SK-N-SH treated with all-trans-retinoic acid at 6 μM for 48 hours (cell line): ENCODE results near the gene IZUMO1R.
"Not testable (repeated sequence)": the region's sequence is repeated elsewhere in the genome, so short reads cannot be mapped to it uniquely, and the experiment has no call there.

ENCODE experiments used
- ATAC-seq: fragments of 200-7000 bp; cut with Tn5 transposase; 3 replicates; pipeline ENCODE4 v1.9.1; 2020; ENCODE audit warnings: mild to moderate bottlenecking, moderate library complexity
- ARNTL ChIP-seq: fragments of 450-650 bp; formaldehyde crosslinking; IDR thresholded peaks from 2 replicates; pipeline ENCODE4 v1.5.0; 2020; ENCODE audit warnings: low read depth, mild to moderate bottlenecking, moderate library complexity, borderline replicate concordance
- BACH2 ChIP-seq: fragments of 250-450 bp; sonication (Bioruptor Pico); IDR thresholded peaks from 2 replicates; pipeline ENCODE4 v1.9.0; 2021; ENCODE audit warnings: mild to moderate bottlenecking, borderline replicate concordance
- CSDC2 ChIP-seq: fragments of 250-450 bp; sonication (Bioruptor Pico); IDR thresholded peaks from 2 replicates; pipeline ENCODE4 v1.5.0; 2020; ENCODE audit warnings: mild to moderate bottlenecking, moderate library complexity
- CSRNP3 ChIP-seq: fragments of 250-450 bp; sonication (Bioruptor Pico); IDR thresholded peaks from 2 replicates; pipeline ENCODE4 v1.5.1; 2021; ENCODE audit warnings: mild to moderate bottlenecking, moderate library complexity
- ESRRG ChIP-seq: fragments of 250-450 bp; sonication (Bioruptor Pico); IDR thresholded peaks from 2 replicates; pipeline ENCODE4 v1.6.1; 2021; ENCODE audit warnings: mild to moderate bottlenecking
- GLIS3 ChIP-seq: fragments of 250-450 bp; sonication (Bioruptor Pico); IDR thresholded peaks from 2 replicates; pipeline ENCODE4 v1.5.0; 2020; ENCODE audit warnings: mild to moderate bottlenecking, moderate library complexity
- ISL1 ChIP-seq: fragments of 250-450 bp; sonication (Bioruptor Pico); IDR thresholded peaks from 2 replicates; pipeline ENCODE4 v2.1.2; 2022; ENCODE audit warnings: mild to moderate bottlenecking, moderate library complexity
- OSR1 ChIP-seq: fragments of 250-450 bp; sonication (Bioruptor Pico); IDR thresholded peaks from 2 replicates; pipeline ENCODE4 v1.8.0; 2022; ENCODE audit warnings: moderate library complexity, mild to moderate bottlenecking, inconsistent platforms
- PATZ1 ChIP-seq: fragments of 250-450 bp; sonication (Bioruptor Pico); IDR thresholded peaks from 2 replicates; pipeline ENCODE4 v1.8.0; 2020; ENCODE audit warnings: mild to moderate bottlenecking, moderate library complexity, borderline replicate concordance
- PPARA ChIP-seq: fragments of 250-450 bp; sonication (Bioruptor Pico); IDR thresholded peaks from 2 replicates; pipeline ENCODE4 v1.5.0; 2020; ENCODE audit warnings: mild to moderate bottlenecking, borderline replicate concordance
- RARB ChIP-seq: fragments of 250-450 bp; sonication (Bioruptor Pico); IDR thresholded peaks from 2 replicates; pipeline ENCODE4 v1.8.0; 2021; ENCODE audit warnings: mild to moderate bottlenecking, moderate library complexity
- SNAI2 ChIP-seq: fragments of 250-450 bp; sonication (Bioruptor Pico); IDR thresholded peaks from 2 replicates; pipeline ENCODE4 v1.5.0; 2020; ENCODE audit warnings: mild to moderate bottlenecking, moderate library complexity
- TCF4 ChIP-seq: fragments of 250-450 bp; sonication (Bioruptor Pico); IDR thresholded peaks from 2 replicates; pipeline ENCODE4 v1.8.0; 2021; ENCODE audit warnings: mild to moderate bottlenecking, moderate library complexity, borderline replicate concordance
- TOX ChIP-seq: fragments of 250-450 bp; sonication (Bioruptor Pico); IDR thresholded peaks from 2 replicates; pipeline ENCODE4 v1.8.0; 2021; ENCODE audit warnings: mild to moderate bottlenecking, moderate library complexity, borderline replicate concordance
- ZC3H10 ChIP-seq: fragments of 250-450 bp; sonication (Bioruptor Pico); IDR thresholded peaks from 2 replicates; pipeline ENCODE4 v1.5.1; 2021; ENCODE audit warnings: mild to moderate bottlenecking, moderate library complexity
- ZFP3 ChIP-seq: fragments of 250-450 bp; sonication (Bioruptor Pico); IDR thresholded peaks from 2 replicates; pipeline ENCODE4 v1.5.0; 2020; ENCODE audit warnings: mild to moderate bottlenecking, moderate library complexity
- ZFP30 ChIP-seq: fragments of 450-650 bp; formaldehyde crosslinking; IDR thresholded peaks from 2 replicates; pipeline ENCODE4 v1.5.0; 2022; ENCODE audit warnings: mild to moderate bottlenecking, moderate library complexity
- ZNF565 ChIP-seq: fragments of 450-650 bp; formaldehyde crosslinking; conservative IDR thresholded peaks from 2 replicates; pipeline ENCODE4 v1.5.0; 2020; ENCODE audit warnings: low read depth, mild to moderate bottlenecking, moderate library complexity
- ZNF70 ChIP-seq: fragments of 450-650 bp; formaldehyde crosslinking; IDR thresholded peaks from 2 replicates; pipeline ENCODE4 v1.5.0; 2020; ENCODE audit warnings: mild to moderate bottlenecking, moderate library complexity
- ZNF8 ChIP-seq: fragments of 450-650 bp; formaldehyde crosslinking; IDR thresholded peaks from 2 replicates; pipeline ENCODE4 v1.5.0; 2020; ENCODE audit warnings: mild to moderate bottlenecking, moderate library complexity
- TF ChIP-seq, protein P1 (sequence below): fragments of 250-450 bp; sonication (Bioruptor Pico); IDR thresholded peaks from 2 replicates; pipeline ENCODE4 v1.5.0; 2020; ENCODE audit warnings: mild to moderate bottlenecking, moderate library complexity
- TF ChIP-seq, protein P2 (sequence below): fragments of 250-450 bp; sonication (Bioruptor Pico); IDR thresholded peaks from 2 replicates; pipeline ENCODE4 v1.5.1; 2020; ENCODE audit warnings: low read depth, mild to moderate bottlenecking, moderate library complexity
- TF ChIP-seq, protein P3 (sequence below): fragments of 250-450 bp; sonication (Bioruptor Pico); IDR thresholded peaks from 2 replicates; pipeline ENCODE4 v1.8.0; 2021; ENCODE audit warnings: low read depth, mild to moderate bottlenecking, moderate library complexity, borderline replicate concordance

IZUMO1R gene

GRCh38 chr11:94338651-94339050 lies 34.3 kb downstream of the IZUMO1R start (continued):
- TF ChIP-seq, protein P1, sequence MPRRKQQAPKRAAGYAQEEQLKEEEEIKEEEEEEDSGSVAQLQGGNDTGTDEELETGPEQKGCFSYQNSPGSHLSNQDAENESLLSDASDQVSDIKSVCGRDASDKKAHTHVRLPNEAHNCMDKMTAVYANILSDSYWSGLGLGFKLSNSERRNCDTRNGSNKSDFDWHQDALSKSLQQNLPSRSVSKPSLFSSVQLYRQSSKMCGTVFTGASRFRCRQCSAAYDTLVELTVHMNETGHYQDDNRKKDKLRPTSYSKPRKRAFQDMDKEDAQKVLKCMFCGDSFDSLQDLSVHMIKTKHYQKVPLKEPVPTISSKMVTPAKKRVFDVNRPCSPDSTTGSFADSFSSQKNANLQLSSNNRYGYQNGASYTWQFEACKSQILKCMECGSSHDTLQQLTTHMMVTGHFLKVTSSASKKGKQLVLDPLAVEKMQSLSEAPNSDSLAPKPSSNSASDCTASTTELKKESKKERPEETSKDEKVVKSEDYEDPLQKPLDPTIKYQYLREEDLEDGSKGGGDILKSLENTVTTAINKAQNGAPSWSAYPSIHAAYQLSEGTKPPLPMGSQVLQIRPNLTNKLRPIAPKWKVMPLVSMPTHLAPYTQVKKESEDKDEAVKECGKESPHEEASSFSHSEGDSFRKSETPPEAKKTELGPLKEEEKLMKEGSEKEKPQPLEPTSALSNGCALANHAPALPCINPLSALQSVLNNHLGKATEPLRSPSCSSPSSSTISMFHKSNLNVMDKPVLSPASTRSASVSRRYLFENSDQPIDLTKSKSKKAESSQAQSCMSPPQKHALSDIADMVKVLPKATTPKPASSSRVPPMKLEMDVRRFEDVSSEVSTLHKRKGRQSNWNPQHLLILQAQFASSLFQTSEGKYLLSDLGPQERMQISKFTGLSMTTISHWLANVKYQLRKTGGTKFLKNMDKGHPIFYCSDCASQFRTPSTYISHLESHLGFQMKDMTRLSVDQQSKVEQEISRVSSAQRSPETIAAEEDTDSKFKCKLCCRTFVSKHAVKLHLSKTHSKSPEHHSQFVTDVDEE (CRISPR knock-in tag), result no peak

GRCh38 chr11:94342250-94342649 lies 37.9 kb downstream of the IZUMO1R start:
- TF ChIP-seq PATZ1 (CRISPR knock-in tag) (no peak), ZFP30 (CRISPR knock-in tag) (no peak), ZNF70 (CRISPR knock-in tag) (no peak), ARNTL (no peak), RARB (CRISPR knock-in tag) (no peak), TCF4 (CRISPR knock-in tag) (no peak), CSDC2 (CRISPR knock-in tag) (no peak), ZFP3 (CRISPR knock-in tag) (no peak), OSR1 (CRISPR knock-in tag) (no peak), ZNF8 (no peak), SNAI2 (CRISPR knock-in tag) (no peak), TOX (CRISPR knock-in tag) (no peak), BACH2 (CRISPR knock-in tag) (no peak), CSRNP3 (no peak), ISL1 (CRISPR knock-in tag) (no peak), ESRRG (CRISPR knock-in tag) (no peak), PPARA (CRISPR knock-in tag) (no peak)
- TF ChIP-seq, protein P1 (CRISPR knock-in tag), result no peak
- TF ChIP-seq, protein P2, sequence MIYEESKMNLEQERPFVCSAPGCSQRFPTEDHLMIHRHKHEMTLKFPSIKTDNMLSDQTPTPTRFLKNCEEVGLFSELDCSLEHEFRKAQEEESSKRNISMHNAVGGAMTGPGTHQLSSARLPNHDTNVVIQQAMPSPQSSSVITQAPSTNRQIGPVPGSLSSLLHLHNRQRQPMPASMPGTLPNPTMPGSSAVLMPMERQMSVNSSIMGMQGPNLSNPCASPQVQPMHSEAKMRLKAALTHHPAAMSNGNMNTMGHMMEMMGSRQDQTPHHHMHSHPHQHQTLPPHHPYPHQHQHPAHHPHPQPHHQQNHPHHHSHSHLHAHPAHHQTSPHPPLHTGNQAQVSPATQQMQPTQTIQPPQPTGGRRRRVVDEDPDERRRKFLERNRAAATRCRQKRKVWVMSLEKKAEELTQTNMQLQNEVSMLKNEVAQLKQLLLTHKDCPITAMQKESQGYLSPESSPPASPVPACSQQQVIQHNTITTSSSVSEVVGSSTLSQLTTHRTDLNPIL (CRISPR knock-in tag), result no peak
- ATAC-seq, result no peak

DNA sequence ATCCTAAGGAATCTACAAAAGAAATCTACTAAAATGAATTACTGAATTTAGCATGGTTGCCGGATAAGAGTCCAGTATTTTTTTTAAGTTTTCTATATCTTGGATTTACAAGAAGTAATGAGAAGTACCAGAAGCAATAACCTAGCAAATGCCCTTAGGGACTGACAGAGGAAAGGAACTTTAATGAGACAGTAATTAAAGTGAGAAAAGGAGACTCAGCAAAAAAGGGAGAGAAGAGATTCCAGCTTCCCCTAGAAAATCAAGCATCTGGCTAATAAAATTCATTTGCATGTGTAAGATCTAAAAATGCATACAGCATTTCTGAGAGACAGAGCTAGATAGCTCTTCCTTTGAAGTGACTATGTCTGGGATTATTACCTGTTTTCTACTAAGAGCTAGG lies 39.1 kb downstream of the IZUMO1R start:
- no peak for ATAC-seq
- TF ChIP-seq ZNF70 (CRISPR knock-in tag), result no peak
- TF ChIP-seq BACH2 (CRISPR knock-in tag), result no peak
- TF ChIP-seq ESRRG (CRISPR knock-in tag), result no peak
- no peak for TF ChIP-seq ZNF565 (CRISPR knock-in tag)
- TF ChIP-seq TCF4 (CRISPR knock-in tag), result no peak
- no peak for TF ChIP-seq ISL1 (CRISPR knock-in tag)
- no peak for TF ChIP-seq ARNTL
- TF ChIP-seq OSR1 (CRISPR knock-in tag), result no peak
- no peak for TF ChIP-seq PATZ1 (CRISPR knock-in tag)
- no peak for TF ChIP-seq ZNF8
- TF ChIP-seq GLIS3, result no peak
- no peak for TF ChIP-seq SNAI2 (CRISPR knock-in tag)
- no peak for TF ChIP-seq RARB (CRISPR knock-in tag)
- TF ChIP-seq, protein P3, sequence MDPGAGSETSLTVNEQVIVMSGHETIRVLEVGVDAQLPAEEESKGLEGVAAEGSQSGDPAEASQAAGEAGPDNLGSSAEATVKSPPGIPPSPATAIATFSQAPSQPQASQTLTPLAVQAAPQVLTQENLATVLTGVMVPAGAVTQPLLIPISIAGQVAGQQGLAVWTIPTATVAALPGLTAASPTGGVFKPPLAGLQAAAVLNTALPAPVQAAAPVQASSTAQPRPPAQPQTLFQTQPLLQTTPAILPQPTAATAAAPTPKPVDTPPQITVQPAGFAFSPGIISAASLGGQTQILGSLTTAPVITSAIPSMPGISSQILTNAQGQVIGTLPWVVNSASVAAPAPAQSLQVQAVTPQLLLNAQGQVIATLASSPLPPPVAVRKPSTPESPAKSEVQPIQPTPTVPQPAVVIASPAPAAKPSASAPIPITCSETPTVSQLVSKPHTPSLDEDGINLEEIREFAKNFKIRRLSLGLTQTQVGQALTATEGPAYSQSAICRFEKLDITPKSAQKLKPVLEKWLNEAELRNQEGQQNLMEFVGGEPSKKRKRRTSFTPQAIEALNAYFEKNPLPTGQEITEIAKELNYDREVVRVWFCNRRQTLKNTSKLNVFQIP, result no peak
- no peak for TF ChIP-seq ZC3H10 (CRISPR knock-in tag)
- TF ChIP-seq ZFP30 (CRISPR knock-in tag), result no peak
- no peak for TF ChIP-seq CSDC2 (CRISPR knock-in tag)

DNA sequence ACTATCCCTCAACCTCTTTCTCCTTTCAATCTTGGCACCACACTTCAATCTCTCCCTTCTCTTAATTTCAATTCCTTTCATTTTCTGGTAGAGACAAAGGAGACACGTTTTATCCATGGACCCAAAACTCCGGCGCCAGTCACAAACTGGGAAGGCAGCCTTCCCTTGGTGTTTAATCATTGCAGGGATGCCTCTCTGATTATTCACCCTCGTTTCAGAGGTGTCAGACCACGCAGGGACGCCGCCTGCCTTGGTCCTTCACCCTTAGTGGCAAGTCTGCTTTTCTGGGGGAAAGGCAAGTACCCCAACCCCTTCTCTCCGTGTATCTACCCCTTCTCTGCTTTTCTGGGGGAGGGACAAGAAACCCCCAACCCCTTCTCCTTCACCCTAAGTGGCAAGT lies 41.9 kb downstream of the IZUMO1R start:
- not testable (repeated sequence) for ATAC-seq
